Activated T-cell treated with anti-CD3 and anti-CD28 coated beads for 24 hours (primary cell): Measurements from ENCODE around the gene NPC1L1.

Experiments
- DNase-seq: peaks from one replicate; pipeline ENCODE4 v3.0.0-alpha.2; 2020; ENCODE audit warnings: low read depth

The NPC1L1 gene

DNA sequence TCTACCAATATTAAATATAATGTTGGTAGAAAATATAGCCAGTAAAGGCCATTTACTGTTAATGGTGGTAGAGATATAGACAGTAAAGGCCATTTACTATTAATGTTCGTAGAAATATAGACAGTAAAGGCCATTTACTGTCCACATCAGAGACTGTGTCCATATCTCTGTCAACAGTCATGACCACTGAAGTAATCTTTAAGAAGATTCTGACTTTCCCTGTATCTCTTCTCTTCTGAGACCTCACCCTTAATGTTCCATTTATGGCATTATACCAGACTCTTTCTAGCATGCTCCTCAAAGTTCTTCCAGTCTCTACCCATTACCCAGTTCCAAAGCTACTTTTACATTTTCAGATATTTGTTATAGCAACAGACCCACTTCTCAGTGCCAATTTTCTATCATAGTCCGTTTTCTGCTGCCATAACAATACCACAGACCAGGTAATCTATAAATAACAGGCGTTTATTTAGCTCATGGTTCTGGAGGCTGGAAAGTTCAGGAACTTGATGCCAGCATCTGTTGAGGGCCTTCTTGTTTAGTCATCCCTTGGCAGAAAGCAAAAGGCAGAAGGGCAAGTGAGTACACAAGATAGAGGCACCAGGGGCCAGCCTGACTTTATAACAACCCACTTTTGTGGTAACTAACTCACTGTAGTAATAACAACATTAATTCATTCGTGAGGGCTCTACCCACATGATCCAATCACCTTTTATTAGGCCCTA lies 42.7 kb downstream of the NPC1L1 start:
- DNase-seq: no peak

- no peak for DNase-seq
Measured at GRCh38 chr7:44497155-44498027, 43.7 kb downstream of the NPC1L1 start.

- no peak for DNase-seq
Measured at GRCh38 chr7:44496385-44496784, 44.7 kb downstream of the NPC1L1 start.

DNA sequence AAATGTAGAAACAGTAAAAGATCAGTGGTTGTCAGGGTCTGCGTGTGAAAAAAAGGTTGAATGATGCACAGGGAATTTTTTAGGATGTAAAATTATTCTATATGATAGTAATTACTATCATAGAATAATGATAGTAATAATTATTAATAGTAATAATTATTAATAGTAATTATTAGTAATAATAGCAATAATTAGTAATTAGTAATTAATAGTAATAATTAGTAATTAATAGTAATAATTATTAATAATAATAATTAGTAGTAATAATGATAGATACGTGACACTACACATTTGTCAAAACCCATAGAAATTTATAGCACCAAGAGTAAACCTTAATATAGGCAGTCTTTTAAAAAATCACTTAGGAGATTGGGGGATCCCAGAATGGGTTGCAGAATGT lies 46.2 kb downstream of the NPC1L1 start:
- DNase-seq: no peak

DNA sequence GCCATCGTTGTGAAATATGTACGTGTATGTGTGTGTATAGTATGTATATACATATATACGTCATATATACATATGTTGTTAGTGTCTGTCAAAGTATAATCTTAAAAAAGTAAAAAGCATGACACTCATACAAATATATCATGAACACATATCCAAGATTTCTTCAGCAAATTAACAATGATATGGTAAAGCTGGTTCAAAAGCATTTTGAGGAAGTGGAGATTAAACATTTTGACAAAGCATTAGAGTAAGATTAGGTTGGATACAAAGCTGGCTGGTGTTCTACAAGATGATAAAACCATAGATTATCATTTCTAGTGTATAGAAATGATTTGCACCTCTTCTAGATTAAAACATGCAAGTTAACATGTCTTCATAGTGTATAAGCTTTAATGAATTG lies 49.9 kb downstream of the NPC1L1 start:
- no peak for DNase-seq

DNA sequence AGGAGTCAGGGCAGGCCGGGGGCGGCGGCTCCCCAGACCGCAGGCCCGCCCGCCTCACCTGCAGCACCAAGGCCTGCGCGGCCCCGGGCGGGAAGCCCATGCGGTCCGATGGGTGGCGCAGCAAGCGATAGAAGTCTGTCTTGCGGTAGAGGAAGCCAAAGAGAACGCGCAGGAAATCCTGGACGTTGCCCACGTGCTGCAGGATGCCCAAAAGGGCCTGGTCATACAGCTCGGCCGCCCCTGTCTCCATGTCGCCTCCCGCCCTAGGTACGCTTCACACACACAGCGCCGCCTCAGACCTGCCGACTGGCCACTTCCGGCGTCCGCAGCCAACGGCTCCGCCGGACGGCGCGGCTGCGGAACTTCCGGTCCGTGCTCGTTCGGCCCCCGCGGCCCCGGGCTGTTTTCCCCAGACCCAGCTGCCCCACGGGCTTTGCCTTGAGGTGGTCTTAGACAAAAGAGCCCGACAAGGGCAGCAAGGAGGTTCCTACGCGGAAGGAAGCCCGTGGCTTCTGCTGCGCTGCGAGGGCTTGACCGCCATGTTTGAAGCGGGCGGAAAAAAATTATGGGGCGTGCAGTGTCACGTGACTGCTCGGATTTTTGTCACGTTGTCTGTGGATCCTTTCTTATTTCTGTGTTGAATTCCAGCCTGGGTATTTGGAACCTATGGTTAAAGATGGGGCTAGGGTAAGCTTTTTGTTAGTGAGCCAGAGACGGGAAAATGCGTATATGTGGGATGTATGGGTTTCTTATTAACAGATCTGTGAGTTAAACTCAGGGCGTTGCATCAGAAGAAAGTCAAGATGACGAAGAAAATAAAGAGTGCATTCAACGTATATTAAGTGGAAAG lies 50.6 kb downstream of the NPC1L1 start, which contains the start of gene NUDCD3:
NUDCD3 (minus strand) TSS at position 308 of the 850 bp plus-strand sequence; CDS start at position 250, 58 bp downstream.
- DNase-seq: peak; percentile 79

DNA sequence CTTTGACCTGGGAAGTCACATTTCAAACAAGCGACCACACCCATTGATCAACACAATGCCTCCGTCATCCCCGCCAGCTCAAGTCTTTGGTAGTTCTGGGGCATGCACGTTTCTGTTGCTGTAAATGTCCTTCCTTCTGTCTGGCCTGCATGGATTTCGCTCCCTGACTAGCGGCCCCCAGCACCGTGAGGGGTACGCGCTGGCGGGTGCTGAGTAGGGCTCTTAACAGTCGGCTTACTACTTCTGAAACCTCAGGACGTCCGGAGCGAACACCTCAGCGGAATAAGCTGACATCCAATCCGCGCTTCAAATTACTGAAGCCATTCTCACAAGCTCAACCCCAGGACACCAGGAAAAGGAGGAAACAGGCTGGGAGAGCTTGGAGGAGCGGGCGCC lies 51.2 kb downstream of the NPC1L1 start:
- DNase-seq: no peak

DNA sequence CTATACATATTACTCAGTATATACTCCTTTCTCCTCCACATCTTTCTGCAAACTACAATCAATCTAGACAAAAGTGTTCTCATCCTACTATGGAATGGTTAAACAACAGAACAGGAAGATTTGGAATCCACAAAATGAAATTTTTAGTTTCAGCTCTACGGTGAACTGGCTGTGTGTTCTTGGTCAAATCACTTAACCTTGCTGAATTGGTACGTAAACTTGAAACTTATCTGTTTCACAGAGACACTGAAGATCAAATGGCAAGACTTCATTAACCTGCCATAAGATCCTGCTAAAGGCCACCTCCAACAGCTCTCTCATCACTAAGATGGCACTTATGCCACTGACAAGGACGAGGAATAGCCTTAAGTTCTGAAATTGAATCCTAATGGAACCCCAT lies 52.2 kb downstream of the NPC1L1 start:
- no peak for DNase-seq

DNA sequence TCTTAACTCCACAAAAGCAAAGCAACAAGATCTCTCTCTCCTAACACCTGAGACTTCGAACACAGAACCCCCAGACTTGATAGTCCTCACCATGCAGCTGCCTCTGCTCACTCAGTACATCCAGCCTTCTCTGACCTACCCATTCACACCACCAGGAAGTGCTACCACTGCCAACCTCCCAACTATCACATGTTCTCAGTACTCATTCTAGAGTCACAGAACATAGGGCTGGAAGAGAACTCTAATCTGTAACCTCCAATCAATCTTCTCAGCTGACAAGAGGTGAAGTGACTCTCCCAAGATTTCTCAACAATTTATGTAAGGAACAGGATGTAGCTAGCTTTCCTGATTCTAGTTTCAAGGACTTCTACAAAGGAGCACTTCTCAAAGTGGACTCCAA lies 54.4 kb downstream of the NPC1L1 start:
- no peak for DNase-seq

- DNase-seq: no peak
Measured at GRCh38 chr7:44486001-44486400, 55.1 kb downstream of the NPC1L1 start.

DNA sequence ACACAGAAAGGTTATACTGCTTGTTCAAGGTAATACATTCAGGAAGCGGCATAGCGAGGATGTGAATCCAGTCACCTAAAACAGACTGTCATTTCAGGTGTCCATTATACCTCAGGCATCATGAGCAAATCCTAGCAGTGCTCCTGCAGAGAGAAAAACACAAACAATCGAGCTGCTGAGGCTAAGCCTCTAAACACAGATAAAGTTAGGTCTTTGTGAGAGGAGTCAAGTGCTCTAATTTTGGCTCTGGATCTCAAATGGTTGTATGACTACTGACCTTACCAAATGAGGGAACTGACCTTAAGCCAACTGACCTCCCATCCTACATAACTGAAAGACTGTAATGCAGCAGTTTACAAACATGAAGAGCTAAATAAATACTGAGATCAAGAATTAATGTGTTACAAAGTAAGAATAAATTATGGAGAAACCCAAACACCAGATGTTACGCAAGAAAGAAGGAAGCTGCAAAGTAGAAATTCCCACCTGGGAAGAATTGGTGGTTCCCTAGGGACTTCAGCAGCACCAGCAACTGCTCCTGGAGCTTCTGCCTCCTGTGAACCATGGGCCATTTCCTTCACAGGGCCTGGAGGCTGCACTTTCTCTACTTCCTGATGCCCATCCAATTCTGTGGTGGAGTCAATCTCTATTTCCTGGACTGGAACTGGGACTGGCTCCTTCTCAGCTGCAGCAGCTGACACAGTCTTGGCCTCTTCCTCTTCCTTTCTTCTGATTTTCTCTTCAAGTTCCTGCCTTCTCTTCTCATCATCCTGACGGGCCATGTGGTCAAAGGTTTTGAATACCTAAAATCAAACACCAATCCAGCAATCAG lies 56.4 kb downstream of the NPC1L1 start:
- DNase-seq: no peak

- no peak for DNase-seq
Measured at GRCh38 chr7:44482502-44483485, 58.3 kb downstream of the NPC1L1 start.

DNA sequence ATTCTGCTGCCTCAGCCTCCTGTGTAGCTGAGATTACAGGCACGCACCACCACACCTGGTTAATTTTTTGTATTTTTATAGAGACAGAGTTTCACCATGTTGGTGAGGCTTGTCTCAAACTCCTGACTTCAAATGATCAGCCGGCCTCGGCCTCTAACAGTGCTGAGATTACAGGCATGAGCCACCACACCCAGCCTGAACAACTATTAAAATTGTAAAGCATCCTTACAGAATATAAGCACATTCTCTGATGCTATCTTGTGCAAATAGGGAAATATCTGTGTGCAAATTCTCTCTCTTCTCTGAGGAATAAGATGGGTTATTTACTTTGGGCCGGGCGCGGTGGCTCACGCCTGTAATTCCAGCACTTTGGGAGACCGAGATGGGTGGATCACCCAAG lies 63.2 kb downstream of the NPC1L1 start:
- DNase-seq: no peak

DNA sequence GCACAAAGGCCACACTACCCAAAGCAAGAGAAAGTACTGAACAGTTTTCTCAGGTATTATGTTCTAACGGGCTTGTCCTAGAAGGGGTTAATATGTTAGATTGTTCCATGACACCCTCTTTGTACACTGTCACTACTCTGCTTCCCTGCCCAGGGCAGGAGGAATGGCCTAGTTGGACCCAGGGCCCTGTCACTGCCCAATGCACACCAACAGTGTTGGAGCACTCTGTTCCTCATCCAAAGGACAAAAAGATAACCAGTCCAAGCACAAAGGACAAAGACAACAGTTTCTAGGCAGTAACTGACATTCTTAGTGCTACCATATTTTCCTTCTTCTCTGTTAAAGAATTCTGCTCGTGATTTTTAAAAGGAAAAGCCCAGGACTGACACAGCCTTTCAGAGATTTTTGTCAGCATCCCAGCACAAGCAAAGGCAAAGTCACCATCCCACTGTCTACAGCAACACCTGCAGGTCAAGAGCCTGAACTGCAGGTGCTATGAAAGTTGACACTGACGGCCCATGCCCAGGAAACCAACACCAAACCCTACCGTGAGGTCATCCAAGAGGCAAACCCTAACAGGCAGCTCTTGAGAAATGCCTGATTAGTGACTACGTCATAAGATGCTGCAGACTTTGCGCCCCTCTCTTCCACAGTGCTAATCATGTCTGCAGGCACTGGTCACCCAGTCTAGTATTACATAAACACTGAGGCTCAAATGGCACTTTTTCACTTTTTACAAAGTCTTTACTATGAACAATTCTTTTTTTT lies 63.9 kb downstream of the NPC1L1 start:
- DNase-seq: peak; percentile 44

- DNase-seq: no peak
Measured at GRCh38 chr7:44476313-44476712, 64.8 kb downstream of the NPC1L1 start.

- DNase-seq: no peak
Measured at GRCh38 chr7:44473295-44473694, 67.8 kb downstream of the NPC1L1 start.

- no peak for DNase-seq
Measured at GRCh38 chr7:44472843-44473242, 68.3 kb downstream of the NPC1L1 start.

- DNase-seq: no peak
Measured at GRCh38 chr7:44471850-44472249, 69.3 kb downstream of the NPC1L1 start.

GRCh38 chr7:44471436-44471835 lies 69.7 kb downstream of the NPC1L1 start:
- DNase-seq: no peak
